HG02610 (cell line): ENCODE results near the gene TSBP1.
"Not testable (repeated sequence)": the region's sequence is repeated elsewhere in the genome, so short reads cannot be mapped to it uniquely, and the experiment has no call there.

Experiments
- ATAC-seq: cut with Tn5 transposase; IDR thresholded peaks from one replicate; pipeline ENCODE4 v1.9.1; 2021; ENCODE audit warnings: mild to moderate bottlenecking, moderate library complexity; ENCODE audit not compliant: unreplicated experiment

The TSBP1 gene

GRCh38 chr6:32290886-32291450 lies 80.7 kb downstream of the TSBP1 start:
- no peak for ATAC-seq

DNA sequence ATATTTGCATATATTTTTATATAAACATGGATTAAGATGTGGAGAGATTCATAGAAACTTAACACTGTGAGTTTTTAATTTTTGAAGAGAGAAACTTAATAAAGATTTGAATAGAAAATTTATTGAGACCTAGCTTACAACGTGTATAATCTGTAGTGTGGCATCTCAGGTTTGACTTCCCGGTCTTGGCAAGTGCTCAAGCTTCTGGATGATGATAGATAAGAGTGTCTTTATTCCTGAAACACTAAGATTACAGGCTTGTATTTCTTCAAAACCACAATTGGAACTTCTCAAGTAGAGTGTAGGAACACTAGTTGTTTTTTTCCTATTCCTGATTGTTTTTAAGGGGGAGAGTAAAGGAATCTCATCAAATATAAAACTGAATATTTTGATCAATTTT lies 83.3 kb downstream of the TSBP1 start:
- ATAC-seq = no peak

DNA sequence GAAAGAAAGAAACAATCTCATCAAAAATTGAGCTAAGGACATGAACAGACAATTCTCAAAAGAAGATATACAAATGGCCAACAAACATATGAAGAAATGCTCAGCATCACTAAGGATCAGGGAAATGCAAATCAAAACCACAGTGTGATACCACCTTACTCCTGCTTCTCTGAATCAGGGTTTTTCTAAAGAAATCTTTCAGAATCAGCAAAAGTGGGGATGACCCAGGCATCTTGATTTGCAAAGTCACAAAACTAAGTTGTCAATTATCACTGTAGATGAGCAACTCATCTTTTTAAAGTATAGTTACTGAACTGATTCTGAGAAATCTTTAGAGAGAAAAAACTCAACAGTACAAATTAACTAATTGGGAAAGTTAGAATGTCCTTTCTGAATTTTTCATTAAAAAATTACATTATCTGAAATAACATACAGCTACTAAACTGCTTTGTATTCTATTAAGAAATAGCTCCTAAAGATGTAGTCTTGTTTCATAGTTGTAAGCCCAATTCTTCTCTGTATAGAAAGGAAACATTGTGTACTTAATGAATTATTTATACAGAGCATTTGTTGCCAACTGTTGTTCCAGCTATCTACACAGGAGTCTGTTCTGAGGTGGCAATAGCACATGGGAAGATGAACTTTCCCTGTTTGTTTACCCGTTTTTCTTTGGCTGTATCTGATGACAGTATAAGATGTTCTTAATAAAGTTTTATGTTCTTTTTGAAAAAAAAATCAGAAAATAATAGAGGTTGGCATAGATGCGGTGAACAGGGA lies 97.7 kb downstream of the TSBP1 start:
- not testable (repeated sequence) for ATAC-seq

DNA sequence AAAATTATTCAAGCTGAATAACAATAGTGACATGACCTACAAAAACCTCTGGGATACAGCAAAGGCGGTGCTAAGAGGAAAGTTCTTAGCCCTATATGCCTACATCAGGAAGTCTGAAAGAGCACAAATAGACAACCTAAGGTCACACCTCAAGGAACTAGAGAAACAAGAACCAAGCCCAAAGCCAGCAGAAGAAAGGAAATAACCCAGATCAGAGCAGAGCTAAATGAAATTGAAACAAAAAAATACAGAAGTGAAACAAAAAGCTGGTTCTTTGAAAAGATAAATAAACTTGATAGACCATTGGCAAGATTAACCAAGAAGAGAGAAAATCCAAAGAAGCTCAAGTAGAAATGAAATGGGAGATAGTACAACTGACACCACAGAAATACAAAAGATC lies 100.3 kb downstream of the TSBP1 start:
- no peak for ATAC-seq

- ATAC-seq = not testable (repeated sequence)
These were observed 103.2 kb downstream of the TSBP1 start for GRCh38 chr6:32268459-32268858.

- ATAC-seq = no peak
These were observed 104.7 kb downstream of the TSBP1 start for GRCh38 chr6:32267035-32267434.

- not testable (repeated sequence) for ATAC-seq
These were observed 114.4 kb downstream of the TSBP1 start for GRCh38 chr6:32257262-32257661.

- ATAC-seq = peak; percentile 74
These were observed 116.2 kb downstream of the TSBP1 start for GRCh38 chr6:32255199-32256153.

- ATAC-seq = no peak
These were observed 116.9 kb downstream of the TSBP1 start for GRCh38 chr6:32254761-32255198.

DNA sequence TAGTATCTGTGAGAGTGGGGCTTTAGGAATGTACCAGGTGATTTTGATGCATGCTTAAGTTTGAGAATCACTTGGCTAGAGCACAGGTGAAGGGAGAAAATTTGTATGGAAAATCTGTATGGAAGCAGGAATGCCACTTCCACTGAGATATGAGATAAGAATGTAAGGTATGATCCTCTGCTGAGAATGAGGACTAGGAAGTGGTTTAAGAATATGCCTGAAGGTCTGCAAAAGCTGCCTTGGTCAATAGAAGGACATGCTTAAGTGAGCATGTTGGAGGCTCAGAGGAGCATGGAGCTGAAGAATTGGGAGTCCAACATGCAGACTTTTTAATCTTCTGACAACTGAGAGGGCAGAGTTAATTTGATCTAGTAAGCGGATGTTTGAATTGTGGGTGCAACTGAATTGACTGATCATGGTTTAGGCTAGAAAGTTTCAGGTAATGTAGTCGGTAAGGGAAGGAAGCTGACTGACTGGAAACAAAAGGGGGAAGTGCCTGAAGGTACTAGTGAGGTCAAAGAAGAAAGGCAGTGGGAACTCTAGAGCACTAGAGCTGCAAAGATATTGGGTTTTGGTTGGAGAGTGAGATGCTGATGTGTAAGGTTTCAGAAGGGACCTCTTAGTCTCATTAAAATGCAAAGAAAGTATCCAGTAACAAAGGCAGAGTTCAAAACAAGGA lies 119.2 kb downstream of the TSBP1 start:
- peak; percentile 62 for ATAC-seq

GRCh38 chr6:32249262-32249661 lies 122.4 kb downstream of the TSBP1 start:
- no peak for ATAC-seq

GRCh38 chr6:32247401-32247800 lies 124.3 kb downstream of the TSBP1 start:
- ATAC-seq = no peak

DNA sequence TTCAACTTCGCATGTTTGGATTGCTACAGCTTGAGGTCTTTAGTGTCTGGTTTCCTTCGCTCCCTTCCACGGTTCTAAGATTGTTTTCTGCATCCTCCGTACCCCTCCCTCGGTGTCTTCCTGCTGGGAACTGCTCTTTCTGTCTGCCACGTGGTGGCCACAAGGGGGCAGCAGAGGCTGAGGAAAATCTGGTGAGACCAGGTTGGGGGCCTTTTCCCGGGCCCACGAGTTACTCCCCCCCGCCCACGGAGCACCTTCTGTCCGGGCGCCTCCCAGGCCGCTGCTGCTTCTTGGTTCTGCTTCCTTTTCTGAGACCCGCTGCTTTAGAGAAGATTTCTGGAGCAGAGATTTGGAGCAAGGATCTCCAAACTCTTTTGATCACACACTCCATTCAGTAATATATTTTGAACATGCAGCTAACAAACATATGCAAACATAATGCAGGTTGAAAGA lies 126.7 kb downstream of the TSBP1 start:
- ATAC-seq = no peak

DNA sequence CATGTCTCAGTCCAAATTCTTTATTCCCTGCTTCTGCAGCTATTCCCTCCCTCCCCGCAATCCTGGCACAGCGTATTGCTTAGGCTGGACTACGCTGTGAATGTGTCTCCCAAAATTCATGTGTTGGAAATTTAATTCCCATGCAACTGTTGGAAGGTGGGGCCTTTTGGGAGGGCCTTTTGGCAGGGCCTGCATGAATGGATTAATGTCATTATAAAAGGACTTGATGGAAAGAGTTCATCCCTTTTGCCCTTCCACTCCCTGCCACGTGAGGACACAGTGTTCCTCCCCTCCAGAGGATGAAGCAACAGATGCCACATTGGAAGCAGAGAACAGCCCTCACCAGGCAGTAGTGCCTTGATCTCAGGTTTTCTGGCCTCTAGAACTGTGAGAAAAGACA lies 127.4 kb downstream of the TSBP1 start:
- no peak for ATAC-seq
